ENCODE results near the gene ATG14. TPM values are rescaled to one million over a fixed set of nuclear protein-coding genes. Genes with fewer than 3 reads are reported as not detected.

The ATG14 gene
- total and polyA plus RNA-seq, 2 experiments from 2014 or later: 7.3 to 15.2 TPM

- peaks cover 84% of the 10 kb centered on the region for H3K79me2 ChIP-seq (replicated peaks; ENCODE audit: insufficient read depth)
- H3K27me3 Mint-ChIP-seq (ENCODE audit: insufficient read depth, low read depth, poor library complexity): no peaks in the 10 kb centered on the region
These were observed 9.9 kb downstream of the ATG14 start for GRCh38 chr14:55401751-55402150.

More at GRCh38 chr14:55401751-55402150, 9.9 kb downstream of the ATG14 start:
- H4K20me1 ChIP-seq (replicated peaks; ENCODE audit: insufficient read depth): peaks cover 3% of the 10 kb centered on the region
- ATAC-seq (no peak), DNase-seq (ENCODE audit: low spot score) (no peak)
- H3K4me3 Mint-ChIP-seq: no peak overlapping the region
- H3K36me3 ChIP-seq (ENCODE audit: insufficient read depth): no peaks in the 10 kb centered on the region
- H3K27ac ChIP-seq (ENCODE audit: low read depth): no peak overlapping the region
- no peak for TF ChIP-seq ZNF331 (CRISPR knock-in tag; IDR thresholded peaks at IDR 0.05; ENCODE audit: low read depth)
- no peak for TF ChIP-seq JUNB (IDR thresholded peaks at IDR 0.05; ENCODE audit: unreplicated experiment)
- no peak for TF ChIP-seq STAT1 (IDR thresholded peaks at IDR 0.05; ENCODE audit: unreplicated experiment)
- TF ChIP-seq ZNF462 (CRISPR knock-in tag; IDR thresholded peaks at IDR 0.05): no peak
- TF ChIP-seq EZH2phosphoT487 (IDR thresholded peaks at IDR 0.05; ENCODE audit: unreplicated experiment): no peak
- TF ChIP-seq, protein P1, sequence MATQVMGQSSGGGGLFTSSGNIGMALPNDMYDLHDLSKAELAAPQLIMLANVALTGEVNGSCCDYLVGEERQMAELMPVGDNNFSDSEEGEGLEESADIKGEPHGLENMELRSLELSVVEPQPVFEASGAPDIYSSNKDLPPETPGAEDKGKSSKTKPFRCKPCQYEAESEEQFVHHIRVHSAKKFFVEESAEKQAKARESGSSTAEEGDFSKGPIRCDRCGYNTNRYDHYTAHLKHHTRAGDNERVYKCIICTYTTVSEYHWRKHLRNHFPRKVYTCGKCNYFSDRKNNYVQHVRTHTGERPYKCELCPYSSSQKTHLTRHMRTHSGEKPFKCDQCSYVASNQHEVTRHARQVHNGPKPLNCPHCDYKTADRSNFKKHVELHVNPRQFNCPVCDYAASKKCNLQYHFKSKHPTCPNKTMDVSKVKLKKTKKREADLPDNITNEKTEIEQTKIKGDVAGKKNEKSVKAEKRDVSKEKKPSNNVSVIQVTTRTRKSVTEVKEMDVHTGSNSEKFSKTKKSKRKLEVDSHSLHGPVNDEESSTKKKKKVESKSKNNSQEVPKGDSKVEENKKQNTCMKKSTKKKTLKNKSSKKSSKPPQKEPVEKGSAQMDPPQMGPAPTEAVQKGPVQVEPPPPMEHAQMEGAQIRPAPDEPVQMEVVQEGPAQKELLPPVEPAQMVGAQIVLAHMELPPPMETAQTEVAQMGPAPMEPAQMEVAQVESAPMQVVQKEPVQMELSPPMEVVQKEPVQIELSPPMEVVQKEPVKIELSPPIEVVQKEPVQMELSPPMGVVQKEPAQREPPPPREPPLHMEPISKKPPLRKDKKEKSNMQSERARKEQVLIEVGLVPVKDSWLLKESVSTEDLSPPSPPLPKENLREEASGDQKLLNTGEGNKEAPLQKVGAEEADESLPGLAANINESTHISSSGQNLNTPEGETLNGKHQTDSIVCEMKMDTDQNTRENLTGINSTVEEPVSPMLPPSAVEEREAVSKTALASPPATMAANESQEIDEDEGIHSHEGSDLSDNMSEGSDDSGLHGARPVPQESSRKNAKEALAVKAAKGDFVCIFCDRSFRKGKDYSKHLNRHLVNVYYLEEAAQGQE (IDR thresholded peaks at IDR 0.05; ENCODE audit: unreplicated experiment): no peak
- TF ChIP-seq ZNF114 (CRISPR knock-in tag; IDR thresholded peaks at IDR 0.05): no peak
- TF ChIP-seq NANOG (IDR thresholded peaks at IDR 0.05; ENCODE audit: borderline replicate concordance): no peak
- no peak for TF ChIP-seq EZH2 (IDR thresholded peaks at IDR 0.05; ENCODE audit: low read depth, unreplicated experiment)
- TF ChIP-seq CREB1 (CRISPR knock-in tag; IDR thresholded peaks at IDR 0.05; ENCODE audit: low read depth): no peak
- no peak for TF ChIP-seq POLR2AphosphoS5 (IDR thresholded peaks at IDR 0.05; ENCODE audit: low read depth)
- TF ChIP-seq ETS1 (IDR thresholded peaks at IDR 0.05): no peak
- TF ChIP-seq, protein P2, sequence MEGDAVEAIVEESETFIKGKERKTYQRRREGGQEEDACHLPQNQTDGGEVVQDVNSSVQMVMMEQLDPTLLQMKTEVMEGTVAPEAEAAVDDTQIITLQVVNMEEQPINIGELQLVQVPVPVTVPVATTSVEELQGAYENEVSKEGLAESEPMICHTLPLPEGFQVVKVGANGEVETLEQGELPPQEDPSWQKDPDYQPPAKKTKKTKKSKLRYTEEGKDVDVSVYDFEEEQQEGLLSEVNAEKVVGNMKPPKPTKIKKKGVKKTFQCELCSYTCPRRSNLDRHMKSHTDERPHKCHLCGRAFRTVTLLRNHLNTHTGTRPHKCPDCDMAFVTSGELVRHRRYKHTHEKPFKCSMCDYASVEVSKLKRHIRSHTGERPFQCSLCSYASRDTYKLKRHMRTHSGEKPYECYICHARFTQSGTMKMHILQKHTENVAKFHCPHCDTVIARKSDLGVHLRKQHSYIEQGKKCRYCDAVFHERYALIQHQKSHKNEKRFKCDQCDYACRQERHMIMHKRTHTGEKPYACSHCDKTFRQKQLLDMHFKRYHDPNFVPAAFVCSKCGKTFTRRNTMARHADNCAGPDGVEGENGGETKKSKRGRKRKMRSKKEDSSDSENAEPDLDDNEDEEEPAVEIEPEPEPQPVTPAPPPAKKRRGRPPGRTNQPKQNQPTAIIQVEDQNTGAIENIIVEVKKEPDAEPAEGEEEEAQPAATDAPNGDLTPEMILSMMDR (conservative IDR thresholded peaks at IDR 0.05; ENCODE audit: low read depth in 2 of 2): no peak
- H3K4me2 ChIP-seq: no peak overlapping the region
- no peaks in the 10 kb centered on the region for H3K4me1 ChIP-seq (ENCODE audit: insufficient read depth)
- H2AFZ ChIP-seq: no peak overlapping the region
- no peaks in the 10 kb centered on the region for H3K9me2 ChIP-seq (ENCODE audit: insufficient read depth)
- H3K27ac Mint-ChIP-seq: no peak overlapping the region
- H3K36me3 Mint-ChIP-seq (ENCODE audit: low read depth): no peaks in the 10 kb centered on the region
- no peaks in the 10 kb centered on the region for H3K4me1 Mint-ChIP-seq
- H3K4me3 ChIP-seq: no peak overlapping the region
- no peaks in the 10 kb centered on the region for H3K9me3 Mint-ChIP-seq
- no peaks in the 10 kb centered on the region for H3K27me3 ChIP-seq (ENCODE audit: insufficient read depth)
- H3F3A ChIP-seq (replicated peaks; ENCODE audit: low read depth): no peaks in the 10 kb centered on the region

Measured in GM23338 (cell line).